Bronchial epithelial cell (primary cell): ENCODE measurements around the gene SHOX. TPM values are rescaled to one million over a fixed set of nuclear protein-coding genes. Genes with fewer than 3 reads are reported as not detected.

Experiments used
- DNase-seq: peaks from one replicate; pipeline ENCODE4 v3.0.0-alpha.2; 2010; ENCODE audit warnings: low read depth
- FAIRE-seq: peaks from 2 replicates; lab custom pipeline; 2011; peaks lifted over from hg19 to GRCh38; lab: Jason Lieb, UNC
- H3K27me3 ChIP-seq: 2 replicates; pipeline ENCODE4 v1.5.1; 2011; ENCODE audit warnings: low read length; ENCODE audit not compliant: control insufficient read depth, insufficient read depth
- H3K36me3 ChIP-seq: 2 replicates; pipeline ENCODE4 v1.5.1; 2011; ENCODE audit warnings: low read length; ENCODE audit not compliant: control insufficient read depth, insufficient read depth
- H3K4me3 ChIP-seq: 2 replicates; pipeline ENCODE4 v1.5.1; 2011; ENCODE audit warnings: mild to moderate bottlenecking, low read depth, low read length, control low read depth
- CTCF ChIP-seq: IDR thresholded peaks from 2 replicates; pipeline ENCODE4 v1.5.1; 2011; ENCODE audit warnings: mild to moderate bottlenecking, moderate library complexity, low read length, control low read depth, inconsistent platforms; ENCODE audit not compliant: insufficient read depth, severe bottlenecking
- total RNA-seq: library from RNA; depleted of rRNA; stranded (reverse); fragments of >200 nt; gene quantifications from 2 replicates; pipeline ENCODE4 v1.2.1, GENCODE V29; 2014

SHOX gene
- total RNA-seq, 1 donor from 2014 or later, result not detected

GRCh38 chrX:663841-664240 is 33.2 kb downstream of the SHOX start:
- TF ChIP-seq CTCF, result no peak
- Histone ChIP-seq H3K27me3 (no peaks in the 10 kb centered on the region), H3K4me3 (no peak overlapping the region), H3K36me3 (no peaks in the 10 kb centered on the region)
- FAIRE-seq (no peak), DNase-seq (no peak)

- TF ChIP-seq CTCF, result no peak
- no peak overlapping the region for H3K4me3 ChIP-seq
- DNase-seq (no peak), FAIRE-seq (no peak)
- no peaks in the 10 kb centered on the region for H3K27me3 ChIP-seq
- no peaks in the 10 kb centered on the region for H3K36me3 ChIP-seq
Observed at GRCh38 chrX:666762-667720, 36.5 kb downstream of the SHOX start.

GRCh38 chrX:670645-671044 is 40.1 kb downstream of the SHOX start:
- no peak for DNase-seq
- no peaks in the 10 kb centered on the region for H3K36me3 ChIP-seq

GRCh38 chrX:672931-673330 is 42.3 kb downstream of the SHOX start:
- FAIRE-seq (no peak), DNase-seq (no peak)
- Histone ChIP-seq H3K36me3 (no peaks in the 10 kb centered on the region), H3K27me3 (no peaks in the 10 kb centered on the region), H3K4me3 (no peak overlapping the region)
- no peak for TF ChIP-seq CTCF

More at GRCh38 chrX:670645-671044, 40.1 kb downstream of the SHOX start:
- no peak overlapping the region for H3K4me3 ChIP-seq
- no peaks in the 10 kb centered on the region for H3K27me3 ChIP-seq
- FAIRE-seq, result no peak
- no peak for TF ChIP-seq CTCF

GRCh38 chrX:675279-675954 is 44.8 kb downstream of the SHOX start:
- Histone ChIP-seq H3K36me3 (no peaks in the 10 kb centered on the region), H3K4me3 (no peak overlapping the region), H3K27me3 (no peaks in the 10 kb centered on the region)
- no peak for DNase-seq
- no peak for FAIRE-seq
- no peak for TF ChIP-seq CTCF
